ENCODE data around the gene EIF3CL.
"Not testable (repeated sequence)": the region's sequence is repeated elsewhere in the genome, so short reads cannot be mapped to it uniquely, and the experiment has no call there.

EIF3CL gene

DNA sequence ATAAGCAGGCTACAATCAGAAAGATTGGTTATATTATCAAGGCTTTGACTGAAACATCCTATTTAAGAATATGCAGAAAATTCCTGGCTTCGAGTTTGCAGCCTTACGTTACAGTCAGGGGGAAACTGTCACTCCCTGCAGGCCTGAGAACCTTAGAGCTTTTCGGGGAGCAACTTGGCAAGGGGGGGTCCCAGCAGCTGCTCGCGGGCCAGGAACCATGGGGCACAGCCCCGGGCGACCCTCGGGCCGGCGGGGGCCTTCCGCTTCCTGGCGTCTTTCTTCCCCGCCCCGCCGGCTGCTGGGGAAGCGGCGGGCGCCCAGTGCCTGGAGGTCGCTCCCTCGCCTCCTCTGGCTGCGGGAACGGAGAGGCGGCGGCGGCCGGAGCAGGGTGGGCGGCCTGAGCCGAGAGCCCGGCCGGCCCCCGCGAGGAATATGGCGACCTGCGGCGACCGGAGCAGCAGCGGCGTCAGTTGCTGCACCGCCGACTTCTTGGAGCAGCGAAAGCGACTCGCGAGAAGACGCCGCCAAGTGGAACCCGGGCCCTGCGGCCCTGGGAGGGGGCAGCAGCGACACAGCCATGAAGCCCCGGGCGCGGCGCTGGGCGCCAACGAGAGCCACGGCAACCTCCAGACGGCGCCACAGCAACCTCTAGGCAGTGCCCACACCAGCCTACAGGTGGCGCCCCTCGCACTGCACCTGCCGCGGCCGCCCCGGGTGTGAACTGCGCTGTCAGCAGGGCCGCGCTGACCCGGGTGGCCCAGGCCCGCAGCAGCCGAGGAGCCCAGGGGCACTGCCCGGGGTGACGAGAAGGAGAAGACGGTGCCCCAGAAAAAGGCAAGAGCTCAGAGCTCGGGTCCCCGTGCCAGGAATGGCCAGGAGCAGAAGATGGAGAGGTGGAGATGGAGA is 39.1 kb downstream of the EIF3CL start:
- not testable (repeated sequence) for DNase-seq (ENCODE audit: low read depth, low spot score)

DNA sequence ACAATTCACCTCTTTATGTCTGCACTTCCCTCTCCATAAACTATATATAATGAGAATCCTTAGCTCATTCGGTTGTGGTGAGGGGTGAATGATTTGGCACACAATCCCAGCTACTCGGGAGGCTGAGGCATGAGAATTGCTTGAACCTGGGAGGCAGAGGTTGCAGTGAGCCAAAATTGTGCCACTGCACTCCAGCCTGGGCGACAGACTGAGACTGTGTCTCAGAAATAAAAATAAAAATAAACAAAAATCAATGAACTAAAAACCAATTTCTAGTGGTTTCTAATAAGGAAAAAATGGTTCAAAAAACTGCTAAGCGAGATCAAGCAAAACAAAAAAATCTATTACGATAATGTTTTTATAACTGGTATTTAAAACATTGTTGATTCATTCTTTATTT is 40.2 kb downstream of the EIF3CL start, which contains the start of gene NPIPB6:
Gene NPIPB6, minus strand, starts transcription at position 101 of the 400 bp plus-strand sequence. CDS start 686 bp downstream, outside the sequence.
- not testable (repeated sequence) for DNase-seq (ENCODE audit: low read depth, low spot score)

DNA sequence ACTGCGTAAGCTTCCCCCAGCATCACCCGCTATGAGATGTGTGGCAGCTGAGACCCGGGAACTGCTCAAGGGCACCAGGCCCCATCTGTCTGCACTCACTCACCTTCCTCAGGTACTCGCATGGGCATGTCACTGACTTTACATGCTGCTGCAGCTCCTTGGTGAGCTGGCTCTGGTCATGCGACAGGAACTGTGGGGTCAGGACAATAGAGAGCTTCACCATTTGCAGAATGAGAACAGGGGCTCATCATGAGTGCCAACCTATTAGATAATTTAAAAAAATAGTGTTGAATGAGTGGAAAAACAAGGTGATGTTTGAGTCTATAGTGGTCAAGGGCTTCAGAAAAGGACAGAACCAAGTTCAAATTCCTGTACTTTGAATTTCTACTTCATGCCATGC is 41.0 kb downstream of the EIF3CL start:
- not testable (repeated sequence) for DNase-seq (ENCODE audit: low read depth, low spot score)

DNA sequence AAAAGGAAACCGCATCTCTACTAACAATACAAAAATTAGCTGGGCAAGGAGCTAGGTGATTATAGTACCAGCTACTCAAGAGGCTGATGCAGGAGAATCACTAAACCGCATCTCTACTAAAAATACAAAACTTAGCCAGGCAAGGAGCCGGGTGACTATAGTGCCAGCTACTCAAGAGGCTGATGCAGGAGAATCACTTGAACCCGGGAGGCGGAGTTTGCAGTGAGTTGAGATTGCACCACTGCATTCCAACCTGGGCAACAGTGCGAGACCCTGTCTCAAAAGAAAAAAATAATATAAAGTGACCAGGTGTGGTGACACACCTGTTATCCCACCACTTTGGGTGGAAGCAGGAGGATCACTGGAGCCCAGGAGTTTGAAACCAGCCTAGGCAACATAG is 65.4 kb downstream of the EIF3CL start:
- not testable (repeated sequence) for DNase-seq (ENCODE audit: low read depth, low spot score)

DNA sequence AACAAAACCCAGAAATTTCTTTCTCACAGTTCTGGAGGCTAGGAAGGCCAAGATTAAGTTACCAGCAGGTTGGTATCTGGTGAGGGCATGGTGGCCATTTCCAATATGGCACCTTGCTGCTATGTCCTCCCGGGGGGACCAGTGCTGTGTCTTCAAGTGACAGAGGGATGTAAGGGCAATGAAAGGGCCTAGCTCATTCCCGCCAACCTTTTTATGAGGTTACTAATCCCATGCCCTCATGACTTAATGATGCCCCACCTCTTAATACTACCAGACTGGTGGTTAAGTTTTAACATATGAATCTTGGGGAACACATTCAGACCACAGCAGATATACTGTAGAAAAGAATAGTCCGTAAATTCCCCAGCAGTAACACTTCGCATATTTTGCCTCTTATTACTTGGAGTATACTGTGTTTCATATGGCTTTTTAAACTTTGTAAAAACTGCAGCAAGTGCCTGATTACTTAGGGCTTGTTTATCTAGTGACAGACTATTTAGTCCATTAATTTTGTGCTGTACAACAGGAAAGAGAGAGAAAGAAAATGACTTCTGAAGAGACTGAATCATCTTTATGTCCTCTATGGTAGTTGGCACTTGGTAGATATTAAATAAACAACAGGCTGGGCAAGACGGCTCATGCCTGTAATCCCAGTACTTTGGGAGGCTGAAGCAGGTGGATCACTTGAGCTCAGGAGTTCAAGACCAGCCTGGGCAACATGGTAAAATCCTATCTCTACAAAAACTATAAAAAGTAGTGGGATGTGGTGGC is 66.5 kb downstream of the EIF3CL start:
- not testable (repeated sequence) for DNase-seq (ENCODE audit: low read depth, low spot score)

DNA sequence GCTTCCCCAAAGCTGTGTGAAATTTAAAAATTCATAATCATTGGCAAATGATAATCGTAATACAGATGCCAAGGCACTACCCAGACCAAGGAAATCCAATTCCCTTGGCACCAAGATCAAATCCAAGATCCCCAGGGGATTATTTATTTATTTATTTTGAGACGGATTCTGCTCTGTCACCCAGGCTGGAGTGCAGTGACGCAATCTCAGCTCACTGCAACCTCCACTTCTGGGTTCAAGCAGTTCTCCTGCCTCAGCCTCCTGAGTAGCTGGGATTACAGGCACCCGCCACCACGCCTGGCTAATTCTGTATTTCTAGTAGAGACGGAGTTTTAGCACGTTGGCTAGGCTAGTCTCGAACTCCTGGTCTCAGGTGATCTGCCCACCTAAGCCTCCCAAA is 68.0 kb downstream of the EIF3CL start:
- not testable (repeated sequence) for DNase-seq (ENCODE audit: low read depth, low spot score)

DNA sequence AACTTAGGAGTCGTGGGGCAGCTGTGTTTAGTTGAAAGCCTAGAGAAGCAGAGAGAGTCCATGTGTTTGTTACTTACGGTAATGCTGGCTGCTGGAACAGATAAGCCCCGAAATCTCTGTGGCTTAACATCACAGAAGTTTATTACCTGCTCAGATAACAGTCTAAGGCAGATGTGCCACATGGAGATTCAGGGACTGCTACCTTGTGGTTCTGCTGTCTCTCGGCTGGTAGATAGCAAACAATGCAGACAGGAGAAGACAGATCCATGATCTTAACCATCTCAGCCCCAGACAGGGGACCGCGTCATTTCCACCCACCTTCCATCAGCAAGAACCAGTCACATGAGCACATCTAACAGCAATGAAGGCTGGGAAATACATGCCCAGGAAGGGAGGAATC is 71.0 kb downstream of the EIF3CL start:
- not testable (repeated sequence) for DNase-seq (ENCODE audit: low read depth, low spot score)

DNA sequence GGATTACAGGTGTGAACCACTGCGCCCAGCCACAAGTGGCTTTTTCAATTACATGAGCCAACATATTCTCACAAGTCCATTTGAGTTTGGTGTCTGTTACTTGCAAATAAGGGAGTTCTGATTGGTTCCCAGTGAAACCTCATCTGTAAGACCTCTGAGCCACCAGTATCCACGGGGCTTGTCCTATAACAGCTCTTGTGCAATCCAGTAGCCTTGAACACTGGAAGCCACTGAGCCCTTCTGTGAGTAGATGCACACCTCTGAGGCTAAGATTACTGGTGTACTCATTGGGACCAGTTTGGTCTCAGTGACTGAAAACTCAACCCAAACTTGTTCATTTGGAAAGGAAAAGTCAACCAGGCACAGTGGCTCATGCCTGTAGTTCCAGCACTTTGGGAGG is 72.7 kb downstream of the EIF3CL start:
- DNase-seq (ENCODE audit: low read depth, low spot score) = not testable (repeated sequence)

DNA sequence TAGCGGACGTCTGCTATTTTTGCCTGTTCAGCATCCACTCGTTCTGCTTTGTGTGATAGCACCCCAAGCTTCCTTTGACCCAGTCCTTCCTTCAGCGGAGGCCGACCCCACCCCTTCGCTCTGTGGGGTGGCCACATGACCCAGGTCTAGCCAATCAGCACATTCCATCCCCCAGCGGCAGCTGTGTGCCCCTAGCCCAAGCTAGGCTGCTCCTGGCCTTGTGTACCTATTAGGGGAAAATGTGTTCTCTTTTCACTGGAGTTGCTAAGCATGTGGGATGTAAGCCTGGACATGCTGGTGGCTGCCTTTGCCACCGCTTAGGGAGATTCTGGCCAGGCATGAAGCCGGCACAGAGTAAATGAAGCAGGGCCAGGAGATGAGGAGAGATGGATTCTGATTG is 73.4 kb downstream of the EIF3CL start:
- DNase-seq (ENCODE audit: low read depth, low spot score) = not testable (repeated sequence)

All from activated CD4-positive, CD25-positive, alpha-beta regulatory T cell treated with anti-CD3 and anti-CD28 coated beads, Interleukin-2, amount 50 U/mL, for 16 hours (primary cell).